ENCODE data around the gene PRIM2.
"Not testable (repeated sequence)": the region's sequence is repeated elsewhere in the genome, so short reads cannot be mapped to it uniquely, and the experiment has no call there.

Gene PRIM2

GRCh38 chr6:57365076-57365583, 47.7 kb downstream of the PRIM2 start:
- DNase-seq (ENCODE audit: low spot score), result not testable (repeated sequence)

- DNase-seq (ENCODE audit: low spot score), result not testable (repeated sequence)
Measured at GRCh38 chr6:57368965-57369731, 51.7 kb downstream of the PRIM2 start.

GRCh38 chr6:57371779-57372178, 54.3 kb downstream of the PRIM2 start:
- not testable (repeated sequence) for DNase-seq (ENCODE audit: low spot score)

- DNase-seq (ENCODE audit: low spot score), result not testable (repeated sequence)
Measured at GRCh38 chr6:57374764-57375163, 57.3 kb downstream of the PRIM2 start.

GRCh38 chr6:57376083-57376482, 58.7 kb downstream of the PRIM2 start:
- DNase-seq (ENCODE audit: low spot score), result not testable (repeated sequence)

- not testable (repeated sequence) for DNase-seq (ENCODE audit: low spot score)
Measured at GRCh38 chr6:57389038-57389592, 71.7 kb downstream of the PRIM2 start.

- DNase-seq (ENCODE audit: low spot score), result not testable (repeated sequence)
Measured at GRCh38 chr6:57390818-57391217, 73.4 kb downstream of the PRIM2 start.

GRCh38 chr6:57392047-57392446, 74.6 kb downstream of the PRIM2 start:
- DNase-seq (ENCODE audit: low spot score), result not testable (repeated sequence)

- DNase-seq (ENCODE audit: low spot score), result not testable (repeated sequence)
Measured at GRCh38 chr6:57419341-57419740, 101.9 kb downstream of the PRIM2 start.

GRCh38 chr6:57421503-57421902, 104.1 kb downstream of the PRIM2 start:
- DNase-seq (ENCODE audit: low spot score), result no peak

GRCh38 chr6:57423468-57423867, 106.0 kb downstream of the PRIM2 start:
- peak; percentile 60 for DNase-seq (ENCODE audit: low spot score)

- not testable (repeated sequence) for DNase-seq (ENCODE audit: low spot score)
Measured at GRCh38 chr6:57431742-57432141, 114.3 kb downstream of the PRIM2 start.

- no peak for DNase-seq (ENCODE audit: low spot score)
Measured at GRCh38 chr6:57432157-57432556, 114.7 kb downstream of the PRIM2 start.

- DNase-seq (ENCODE audit: low spot score), result no peak
Measured at GRCh38 chr6:57432919-57433684, 115.7 kb downstream of the PRIM2 start.

GRCh38 chr6:57433790-57434189, 116.4 kb downstream of the PRIM2 start:
- not testable (repeated sequence) for DNase-seq (ENCODE audit: low spot score)

- DNase-seq (ENCODE audit: low spot score), result no peak
Measured at GRCh38 chr6:57434944-57435343, 117.5 kb downstream of the PRIM2 start.

- no peak for DNase-seq (ENCODE audit: low spot score)
Measured at GRCh38 chr6:57435475-57436160, 118.2 kb downstream of the PRIM2 start.

GRCh38 chr6:57440735-57441134, 123.3 kb downstream of the PRIM2 start:
- not testable (repeated sequence) for DNase-seq (ENCODE audit: low spot score)

GRCh38 chr6:57442133-57442532, 124.7 kb downstream of the PRIM2 start:
- DNase-seq (ENCODE audit: low spot score), result not testable (repeated sequence)

- DNase-seq (ENCODE audit: low spot score), result not testable (repeated sequence)
Measured at GRCh38 chr6:57443181-57443580, 125.8 kb downstream of the PRIM2 start.

GRCh38 chr6:57444787-57445186, 127.4 kb downstream of the PRIM2 start:
- DNase-seq (ENCODE audit: low spot score), result not testable (repeated sequence)

- not testable (repeated sequence) for DNase-seq (ENCODE audit: low spot score)
Measured at GRCh38 chr6:57445379-57445778, 127.9 kb downstream of the PRIM2 start.

Data from iPS-NIHi11 (cell line).